A549 (cell line): ENCODE measurements around the gene CKAP5. TPM values are rescaled to one million over a fixed set of nuclear protein-coding genes. Genes with fewer than 3 reads are reported as not detected.

Source experiments
- ATAC-seq, 2 experiments: fragments of 200-7000 bp in 1 of 2; fragments of >200 bp in 1 of 2; cut with Nextera tagmentation in 1 of 2; cut with Tn5 transposase in 1 of 2; 3 replicates each; pipeline versions ENCODE4 v1.8.0 to v1.9.1; 2018 to 2020; ENCODE audit warnings: mild to moderate bottlenecking in 1 of 2, moderate library complexity in 1 of 2
- CTCF ChIA-PET: fragments of 300-600 bp; sonication (Branson Sonifier 250); formaldehyde crosslinking; extraction: SDS; loops from one replicate; lab custom pipeline; 2021; ENCODE audit warnings: antibody characterized with exemption, inconsistent platforms; lab: Yijun Ruan, JAX
- POLR2A ChIA-PET: fragments of 350-600 bp; formaldehyde crosslinking; extraction: SDS; loops from one replicate; lab custom pipeline; 2021; ENCODE audit warnings: antibody characterized with exemption, inconsistent platforms; lab: Yijun Ruan, JAX
- DNase-seq, 2 experiments: peaks; one replicate each; pipeline versions ENCODE4 v3.0.0 to v3.0.0-alpha.2; 2011 to 2016; ENCODE audit warnings: low read depth in 1 of 2, low spot score in 1 of 2
- FAIRE-seq: peaks from 2 replicates; lab custom pipeline; 2011; peaks lifted over from hg19 to GRCh38; lab: Jason Lieb, UNC
- H3K27ac ChIP-seq, 2 experiments: fragments of >200 bp; sonication (Bioruptor Twin); formaldehyde crosslinking; 3 replicates each; pipeline ENCODE4 v1.5.1; 2016 to 2017
- H3K4me1 ChIP-seq: fragments of >200 bp; sonication (Bioruptor Twin); formaldehyde crosslinking; 3 replicates; pipeline ENCODE4 v1.6.1; 2016
- H3K4me2 ChIP-seq: fragments of >200 bp; sonication (Bioruptor Twin); formaldehyde crosslinking; 3 replicates; pipeline ENCODE4 v1.6.1; 2016
- H3K4me3 ChIP-seq: fragments of >200 bp; sonication (Bioruptor Twin); formaldehyde crosslinking; 3 replicates; pipeline ENCODE4 v1.5.1; 2016
- H3K9me3 ChIP-seq: fragments of >200 bp; sonication (Bioruptor Twin); formaldehyde crosslinking; 3 replicates; pipeline ENCODE4 v1.6.1; 2016
- FOSB ChIP-seq: fragments of 250-450 bp; sonication (Bioruptor Pico); IDR thresholded peaks from 2 replicates; pipeline ENCODE4 v1.5.0; 2020; ENCODE audit warnings: mild to moderate bottlenecking, moderate library complexity
- FOXS1 ChIP-seq: fragments of 250-450 bp; sonication (Bioruptor Pico); IDR thresholded peaks from 2 replicates; pipeline ENCODE4 v1.5.0; 2020; ENCODE audit warnings: mild to moderate bottlenecking, moderate library complexity
- JUNB ChIP-seq: fragments of >200 bp; sonication (Bioruptor Twin); formaldehyde crosslinking; IDR thresholded peaks from 2 replicates; pipeline ENCODE4 v1.6.1; 2016
- KDM1A ChIP-seq: fragments of 200-600 bp; sonication (generic); IDR thresholded peaks from 2 replicates; pipeline ENCODE4 v1.6.1; 2016; ENCODE audit warnings: low read depth, mild to moderate bottlenecking
- NPAS2 ChIP-seq: fragments of 250-450 bp; sonication (Bioruptor Pico); IDR thresholded peaks from 2 replicates; pipeline ENCODE4 v1.8.0; 2022; ENCODE audit warnings: mild to moderate bottlenecking, moderate library complexity, borderline replicate concordance
- NR3C1 ChIP-seq: fragments of >200 bp; sonication (Bioruptor Twin); formaldehyde crosslinking; IDR thresholded peaks from 3 replicates; pipeline ENCODE4 v1.6.1; 2017
- PHF8 ChIP-seq: fragments of 200-600 bp; sonication (generic); IDR thresholded peaks from 2 replicates; pipeline ENCODE4 v1.6.1; 2016; ENCODE audit warnings: low read depth, mild to moderate bottlenecking, antibody characterized with exemption, moderate library complexity, borderline replicate concordance
- POLR2A ChIP-seq: IDR thresholded peaks from 2 replicates; pipeline ENCODE4 v1.6.1; 2012; ENCODE audit warnings: mild to moderate bottlenecking, low read length
- RAD21 ChIP-seq, 2 experiments: fragments of >200 bp in 1 of 2; sonication (Bioruptor Twin) in 1 of 2; formaldehyde crosslinking in 1 of 2; IDR thresholded peaks in 1 of 2; conservative IDR thresholded peaks in 1 of 2; 2 replicates in 1 of 2; 3 replicates in 1 of 2; pipeline ENCODE4 v1.6.1; 2012 to 2018; ENCODE audit warnings: inconsistent platforms in 1 of 2
- RARB ChIP-seq: fragments of 250-450 bp; sonication (Bioruptor Pico); IDR thresholded peaks from 2 replicates; pipeline ENCODE4 v1.8.0; 2021; ENCODE audit warnings: mild to moderate bottlenecking, moderate library complexity
- RCOR1 ChIP-seq: fragments of 150-350 bp; IDR thresholded peaks from 2 replicates; pipeline ENCODE4 v1.6.1; 2014; ENCODE audit warnings: antibody characterized with exemption, low read length, low read depth
- SREBF2 ChIP-seq: fragments of 450-650 bp; IDR thresholded peaks from 2 replicates; pipeline ENCODE4 v1.6.1; 2014; ENCODE audit warnings: mild to moderate bottlenecking, moderate library complexity
- ZFP36 ChIP-seq: fragments of 450-650 bp; IDR thresholded peaks from 2 replicates; pipeline ENCODE4 v1.6.1; 2014; ENCODE audit warnings: borderline replicate concordance; ENCODE audit not compliant: partially characterized antibody
- WGBS: methylation state at CpG from one replicate; pipeline ENCODE4 v1.1.6; 2017; ENCODE audit errors: missing lambda C conversion rate; 5-methylcytosine and 5-hydroxymethylcytosine counted together
- polyA plus RNA-seq, 4 experiments: library from polyadenylated mRNA; depleted of rRNA in 3 of 4; stranded (reverse); fragments of >200 nt; fragmentation: RNase III in 1 of 4; extraction: RNeasy Plus Mini Kit Qiagen cat#74134 plus additional on column Dnase treatment in 1 of 4; gene quantifications; 2 replicates in 3 of 4; 3 replicates in 1 of 4; pipeline ENCODE4 v1.2.3, GENCODE V29; 2011 to 2017
- TF ChIP-seq, protein P1 (sequence below): fragments of >200 bp; sonication (Bioruptor Twin); formaldehyde crosslinking; IDR thresholded peaks from 3 replicates; pipeline ENCODE4 v1.6.1; 2016
- TF ChIP-seq, protein P2 (sequence below): fragments of 250-450 bp; sonication (Bioruptor Pico); IDR thresholded peaks from 2 replicates; pipeline ENCODE4 v1.5.0; 2021; ENCODE audit warnings: mild to moderate bottlenecking, moderate library complexity, borderline replicate concordance
- TF ChIP-seq, protein P3 (sequence below): IDR thresholded peaks from 2 replicates; pipeline ENCODE4 v1.6.1; 2012
- TF ChIP-seq, protein P4 (sequence below): fragments of 150-350 bp; IDR thresholded peaks from 2 replicates; pipeline ENCODE4 v1.6.1; 2014; ENCODE audit warnings: low read depth, mild to moderate bottlenecking, low read length
- TF ChIP-seq, protein P5 (sequence below): fragments of 200-600 bp; sonication (generic); IDR thresholded peaks from 2 replicates; pipeline ENCODE4 v1.6.1; 2016; ENCODE audit warnings: antibody characterized with exemption, mild to moderate bottlenecking, moderate library complexity

CKAP5 gene
- polyA plus RNA-seq, 2 of the 4 experiments (the other 2 are of a cell fraction): 66.3 to 173 TPM

DNA sequence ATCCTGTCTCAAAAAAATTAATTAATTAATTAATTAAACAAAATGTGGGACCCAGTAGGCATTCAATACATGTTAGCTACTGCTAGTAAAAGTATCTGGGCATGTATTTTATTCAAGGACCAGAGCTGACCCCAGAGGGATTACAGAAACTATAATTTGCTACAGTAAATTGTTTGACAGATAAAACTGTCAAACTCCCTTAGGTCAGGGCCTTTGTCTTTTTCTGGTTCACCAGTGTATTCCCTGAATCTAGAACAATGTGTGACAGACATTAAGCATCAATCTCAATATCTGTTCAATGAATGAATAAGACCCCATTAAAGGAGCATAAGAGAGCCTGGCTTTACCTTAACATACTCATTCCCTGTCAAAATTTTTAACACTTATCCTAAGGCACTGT lies 6.0 kb downstream of the CKAP5 start:
- CTCF ChIA-PET: interaction anchor here (1.3 kb wide), 1 partner anchor 31 kb away, joined by 3 read pairs; no protein-coding TSS in a partner anchor
- no peak overlapping the region for H3K27ac ChIP-seq
- FAIRE-seq (no peak), DNase-seq (no peak), ATAC-seq (no peak)
- POLR2A ChIA-PET: no interaction called here
- no peaks in the 10 kb centered on the region for H3K9me3 ChIP-seq
- H3K4me3 ChIP-seq: no peak overlapping the region
- peaks cover 18% of the 10 kb centered on the region; the same call in 2 of the 3 replicates for H3K4me1 ChIP-seq
- no peak overlapping the region for H3K4me2 ChIP-seq
- TF ChIP-seq KDM1A (no peak), NR3C1 (no peak), RCOR1 (no peak), POLR2A (no peak), FOXS1 (CRISPR knock-in tag) (no peak), FOSB (CRISPR knock-in tag) (no peak), PHF8 (no peak), JUNB (no peak)
- TF ChIP-seq, protein P1, sequence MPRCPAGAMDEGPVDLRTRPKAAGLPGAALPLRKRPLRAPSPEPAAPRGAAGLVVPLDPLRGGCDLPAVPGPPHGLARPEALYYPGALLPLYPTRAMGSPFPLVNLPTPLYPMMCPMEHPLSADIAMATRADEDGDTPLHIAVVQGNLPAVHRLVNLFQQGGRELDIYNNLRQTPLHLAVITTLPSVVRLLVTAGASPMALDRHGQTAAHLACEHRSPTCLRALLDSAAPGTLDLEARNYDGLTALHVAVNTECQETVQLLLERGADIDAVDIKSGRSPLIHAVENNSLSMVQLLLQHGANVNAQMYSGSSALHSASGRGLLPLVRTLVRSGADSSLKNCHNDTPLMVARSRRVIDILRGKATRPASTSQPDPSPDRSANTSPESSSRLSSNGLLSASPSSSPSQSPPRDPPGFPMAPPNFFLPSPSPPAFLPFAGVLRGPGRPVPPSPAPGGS: no peak
- TF ChIP-seq, protein P2, sequence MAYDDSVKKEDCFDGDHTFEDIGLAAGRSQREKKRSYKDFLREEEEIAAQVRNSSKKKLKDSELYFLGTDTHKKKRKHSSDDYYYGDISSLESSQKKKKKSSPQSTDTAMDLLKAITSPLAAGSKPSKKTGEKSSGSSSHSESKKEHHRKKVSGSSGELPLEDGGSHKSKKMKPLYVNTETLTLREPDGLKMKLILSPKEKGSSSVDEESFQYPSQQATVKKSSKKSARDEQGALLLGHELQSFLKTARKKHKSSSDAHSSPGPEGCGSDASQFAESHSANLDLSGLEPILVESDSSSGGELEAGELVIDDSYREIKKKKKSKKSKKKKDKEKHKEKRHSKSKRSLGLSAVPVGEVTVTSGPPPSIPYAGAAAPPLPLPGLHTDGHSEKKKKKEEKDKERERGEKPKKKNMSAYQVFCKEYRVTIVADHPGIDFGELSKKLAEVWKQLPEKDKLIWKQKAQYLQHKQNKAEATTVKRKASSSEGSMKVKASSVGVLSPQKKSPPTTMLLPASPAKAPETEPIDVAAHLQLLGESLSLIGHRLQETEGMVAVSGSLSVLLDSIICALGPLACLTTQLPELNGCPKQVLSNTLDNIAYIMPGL (CRISPR knock-in tag): no peak

DNA sequence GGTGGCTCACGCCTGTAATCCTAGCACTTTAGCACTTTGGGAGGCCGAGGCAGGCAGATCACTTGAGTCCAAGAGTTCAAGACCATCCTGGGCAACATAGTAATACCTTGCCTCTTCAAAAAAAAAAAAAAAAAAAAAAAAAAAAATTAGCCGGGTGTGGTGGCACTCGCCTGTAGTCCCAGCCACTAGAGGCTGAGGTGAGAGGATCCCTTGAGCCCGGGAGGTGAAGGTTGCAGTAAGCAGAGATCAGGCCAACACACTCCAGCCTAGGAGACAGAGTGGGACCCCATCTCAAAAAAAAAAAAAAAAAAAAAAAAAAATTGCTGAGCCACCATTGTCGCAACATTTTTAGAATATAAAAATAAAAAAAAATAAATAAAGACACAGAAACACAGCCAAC lies 7.6 kb downstream of the CKAP5 start:
- Histone ChIP-seq H3K4me1 (peaks cover 9% of the 10 kb centered on the region; the same call in 1 of the 3 replicates), H3K4me3 (no peak overlapping the region), H3K27ac (no peak overlapping the region), H3K4me2 (no peak overlapping the region), H3K9me3 (no peaks in the 10 kb centered on the region)
- DNase-seq (no peak), ATAC-seq (no peak), FAIRE-seq (no peak)
- WGBS: 83% methylated on average over 6 of the region's 6 CpGs
- TF ChIP-seq SREBF2 (no peak), NPAS2 (CRISPR knock-in tag) (no peak), RAD21 (conservative IDR thresholded peaks at IDR 0.05 in 1 of 2, IDR thresholded peaks at IDR 0.05 in 1 of 2) (no peak), RARB (CRISPR knock-in tag) (no peak), ZFP36 (no peak)
- TF ChIP-seq, protein P3, sequence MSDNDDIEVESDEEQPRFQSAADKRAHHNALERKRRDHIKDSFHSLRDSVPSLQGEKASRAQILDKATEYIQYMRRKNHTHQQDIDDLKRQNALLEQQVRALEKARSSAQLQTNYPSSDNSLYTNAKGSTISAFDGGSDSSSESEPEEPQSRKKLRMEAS: no peak
- TF ChIP-seq, protein P4, sequence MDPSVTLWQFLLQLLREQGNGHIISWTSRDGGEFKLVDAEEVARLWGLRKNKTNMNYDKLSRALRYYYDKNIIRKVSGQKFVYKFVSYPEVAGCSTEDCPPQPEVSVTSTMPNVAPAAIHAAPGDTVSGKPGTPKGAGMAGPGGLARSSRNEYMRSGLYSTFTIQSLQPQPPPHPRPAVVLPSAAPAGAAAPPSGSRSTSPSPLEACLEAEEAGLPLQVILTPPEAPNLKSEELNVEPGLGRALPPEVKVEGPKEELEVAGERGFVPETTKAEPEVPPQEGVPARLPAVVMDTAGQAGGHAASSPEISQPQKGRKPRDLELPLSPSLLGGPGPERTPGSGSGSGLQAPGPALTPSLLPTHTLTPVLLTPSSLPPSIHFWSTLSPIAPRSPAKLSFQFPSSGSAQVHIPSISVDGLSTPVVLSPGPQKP: no peak
- TF ChIP-seq, protein P5, sequence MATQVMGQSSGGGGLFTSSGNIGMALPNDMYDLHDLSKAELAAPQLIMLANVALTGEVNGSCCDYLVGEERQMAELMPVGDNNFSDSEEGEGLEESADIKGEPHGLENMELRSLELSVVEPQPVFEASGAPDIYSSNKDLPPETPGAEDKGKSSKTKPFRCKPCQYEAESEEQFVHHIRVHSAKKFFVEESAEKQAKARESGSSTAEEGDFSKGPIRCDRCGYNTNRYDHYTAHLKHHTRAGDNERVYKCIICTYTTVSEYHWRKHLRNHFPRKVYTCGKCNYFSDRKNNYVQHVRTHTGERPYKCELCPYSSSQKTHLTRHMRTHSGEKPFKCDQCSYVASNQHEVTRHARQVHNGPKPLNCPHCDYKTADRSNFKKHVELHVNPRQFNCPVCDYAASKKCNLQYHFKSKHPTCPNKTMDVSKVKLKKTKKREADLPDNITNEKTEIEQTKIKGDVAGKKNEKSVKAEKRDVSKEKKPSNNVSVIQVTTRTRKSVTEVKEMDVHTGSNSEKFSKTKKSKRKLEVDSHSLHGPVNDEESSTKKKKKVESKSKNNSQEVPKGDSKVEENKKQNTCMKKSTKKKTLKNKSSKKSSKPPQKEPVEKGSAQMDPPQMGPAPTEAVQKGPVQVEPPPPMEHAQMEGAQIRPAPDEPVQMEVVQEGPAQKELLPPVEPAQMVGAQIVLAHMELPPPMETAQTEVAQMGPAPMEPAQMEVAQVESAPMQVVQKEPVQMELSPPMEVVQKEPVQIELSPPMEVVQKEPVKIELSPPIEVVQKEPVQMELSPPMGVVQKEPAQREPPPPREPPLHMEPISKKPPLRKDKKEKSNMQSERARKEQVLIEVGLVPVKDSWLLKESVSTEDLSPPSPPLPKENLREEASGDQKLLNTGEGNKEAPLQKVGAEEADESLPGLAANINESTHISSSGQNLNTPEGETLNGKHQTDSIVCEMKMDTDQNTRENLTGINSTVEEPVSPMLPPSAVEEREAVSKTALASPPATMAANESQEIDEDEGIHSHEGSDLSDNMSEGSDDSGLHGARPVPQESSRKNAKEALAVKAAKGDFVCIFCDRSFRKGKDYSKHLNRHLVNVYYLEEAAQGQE: no peak
- ChIA-PET CTCF (no interaction called here), POLR2A (no interaction called here)
